ENCODE data around the gene BGN. TPM values are rescaled to one million over a fixed set of nuclear protein-coding genes. Genes with fewer than 3 reads are reported as not detected.

Gene BGN
- total RNA-seq, 1 experiment from 2014 or later = not detected

GRCh38 chrX:153475271-153475670 lies 19.5 kb upstream of the BGN start:
- TF ChIP-seq CTCF (IDR thresholded peaks at IDR 0.05; ENCODE audit: unreplicated experiment) = no peak
- H3K9me3 Mint-ChIP-seq (ENCODE audit: low read depth, unreplicated experiment) = no peaks in the 10 kb centered on the region
- H3K27ac Mint-ChIP-seq (ENCODE audit: unreplicated experiment) = no peak overlapping the region
- H3K4me1 Mint-ChIP-seq (ENCODE audit: low read depth, unreplicated experiment) = no peaks in the 10 kb centered on the region
- DNase-seq = no peak
- CTCF ChIA-PET = no interaction called here
- intact Hi-C loops (cut with micrococcal nuclease; ENCODE audit: unreplicated experiment) = no loop called here
- peaks cover 71% of the 10 kb centered on the region for H3K27me3 Mint-ChIP-seq (ENCODE audit: unreplicated experiment)
- BruUV-seq (replicated peaks) = no TSS peak
- H3K36me3 Mint-ChIP-seq (ENCODE audit: insufficient read depth, unreplicated experiment) = peaks cover 4% of the 10 kb centered on the region
- H3K4me3 Mint-ChIP-seq (ENCODE audit: low read depth, unreplicated experiment) = no peak overlapping the region

GRCh38 chrX:153475751-153476281 lies 19.0 kb upstream of the BGN start:
- intact Hi-C loops (cut with micrococcal nuclease; ENCODE audit: unreplicated experiment) = no loop called here
- no peak for TF ChIP-seq CTCF (IDR thresholded peaks at IDR 0.05; ENCODE audit: unreplicated experiment)
- Mint-ChIP-seq H3K27ac (ENCODE audit: unreplicated experiment) (no peak overlapping the region), H3K4me1 (ENCODE audit: low read depth, unreplicated experiment) (no peaks in the 10 kb centered on the region), H3K27me3 (ENCODE audit: unreplicated experiment) (peaks cover 71% of the 10 kb centered on the region), H3K36me3 (ENCODE audit: insufficient read depth, unreplicated experiment) (no peaks in the 10 kb centered on the region), H3K4me3 (ENCODE audit: low read depth, unreplicated experiment) (no peak overlapping the region), H3K9me3 (ENCODE audit: low read depth, unreplicated experiment) (no peaks in the 10 kb centered on the region)
- no peak for DNase-seq
- CTCF ChIA-PET = no interaction called here
- no TSS peak for BruUV-seq (replicated peaks)

GRCh38 chrX:153476666-153477363 lies 18.0 kb upstream of the BGN start:
- Mint-ChIP-seq H3K36me3 (ENCODE audit: insufficient read depth, unreplicated experiment) (no peaks in the 10 kb centered on the region), H3K27ac (ENCODE audit: unreplicated experiment) (no peak overlapping the region), H3K27me3 (ENCODE audit: unreplicated experiment) (peaks cover 71% of the 10 kb centered on the region), H3K4me3 (ENCODE audit: low read depth, unreplicated experiment) (no peak overlapping the region), H3K9me3 (ENCODE audit: low read depth, unreplicated experiment) (no peaks in the 10 kb centered on the region), H3K4me1 (ENCODE audit: low read depth, unreplicated experiment) (no peaks in the 10 kb centered on the region)
- CTCF ChIA-PET = interaction anchor here (0.6 kb wide), 1 partner anchor 579 kb away, joined by 4 read pairs; the partner anchor contains the start of gene ZNF185
- DNase-seq = no peak
- no peak for TF ChIP-seq CTCF (IDR thresholded peaks at IDR 0.05; ENCODE audit: unreplicated experiment)
- BruUV-seq (replicated peaks) = no TSS peak
- intact Hi-C loops (cut with micrococcal nuclease; ENCODE audit: unreplicated experiment) = no loop called here

- no peaks in the 10 kb centered on the region for H3K36me3 Mint-ChIP-seq (ENCODE audit: insufficient read depth, unreplicated experiment)
These were observed 17.4 kb upstream of the BGN start for GRCh38 chrX:153477364-153477857.

More at GRCh38 chrX:153477364-153477857, 17.4 kb upstream of the BGN start:
- H3K27ac Mint-ChIP-seq (ENCODE audit: unreplicated experiment) = no peak overlapping the region
- peaks cover 71% of the 10 kb centered on the region for H3K27me3 Mint-ChIP-seq (ENCODE audit: unreplicated experiment)
- CTCF ChIA-PET = no interaction called here
- H3K4me3 Mint-ChIP-seq (ENCODE audit: low read depth, unreplicated experiment) = no peak overlapping the region
- BruUV-seq (replicated peaks) = no TSS peak
- intact Hi-C loops (cut with micrococcal nuclease; ENCODE audit: unreplicated experiment) = no loop called here
- no peaks in the 10 kb centered on the region for H3K9me3 Mint-ChIP-seq (ENCODE audit: low read depth, unreplicated experiment)
- no peaks in the 10 kb centered on the region for H3K4me1 Mint-ChIP-seq (ENCODE audit: low read depth, unreplicated experiment)
- DNase-seq = no peak
- no peak for TF ChIP-seq CTCF (IDR thresholded peaks at IDR 0.05; ENCODE audit: unreplicated experiment)

Measured in Calu3 (cell line).